Measurements from ENCODE around the gene SREK1IP1. TPM values are rescaled to one million over a fixed set of nuclear protein-coding genes. Genes with fewer than 3 reads are reported as not detected.

SREK1IP1 gene
- total RNA-seq (10 to 100 TPM in 9 of 10 donors, 1 to 10 TPM in 1; 8.0 to 17.3 (median 12.5) TPM), polyA plus RNA-seq (10 to 100 TPM in 1 of 2 donors, 1 to 10 TPM in 1; 5.5 to 25.9 TPM)
- long read RNA-seq, donor 1, full-length matches to known transcripts = 9 of 16 reads
- long read RNA-seq, donor 1, partial matches to known transcripts = 5 of 16 reads
- long read RNA-seq, donor 1, other reads (novel, unspliced or antisense) = 2 of 16 reads
- long read RNA-seq, donor 2, full-length matches to known transcripts = 5 of 11 reads
- long read RNA-seq, donor 2, partial matches to known transcripts = 5 of 11 reads
- long read RNA-seq, donor 2, other reads (novel, unspliced or antisense) = 1 of 11 reads
- long read RNA-seq, donor 3, full-length matches to known transcripts = 2 of 15 reads
- long read RNA-seq, donor 3, partial matches to known transcripts = 1 of 15 reads
- long read RNA-seq, donor 3, other reads (novel, unspliced or antisense) = 12 of 15 reads

- peak; percentile 75 to 82 for DNase-seq
- intact Hi-C loops (cut with DNase I) = loop anchor here in 1 of 10 donors (5.0 kb wide), 1 partner anchor 1666 kb away; no protein-coding TSS in a partner anchor
- Histone ChIP-seq H3K27ac (peak within 1 kb of the TSS; percentile 83 to 96 (median 86)), H3K36me3 (peaks cover 0 to 22% (median 0%) of the 10 kb centered on the region in 9 donors), H3K9me3 (no peaks in the 10 kb centered on the region), H3K27me3 (no peaks in the 10 kb centered on the region), H3K4me3 (peak within 1 kb of the TSS; percentile 70 to 97 (median 86)), H3K4me1 (peaks cover 8 to 66% (median 37%) of the 10 kb centered on the region in 9 donors)
- WGBS, 2 donors = 0% methylated on average over 48 of the region's 48 CpGs
- ATAC-seq = peak; percentile 97 to 99 (median 98)
- TF ChIP-seq, protein P1, sequence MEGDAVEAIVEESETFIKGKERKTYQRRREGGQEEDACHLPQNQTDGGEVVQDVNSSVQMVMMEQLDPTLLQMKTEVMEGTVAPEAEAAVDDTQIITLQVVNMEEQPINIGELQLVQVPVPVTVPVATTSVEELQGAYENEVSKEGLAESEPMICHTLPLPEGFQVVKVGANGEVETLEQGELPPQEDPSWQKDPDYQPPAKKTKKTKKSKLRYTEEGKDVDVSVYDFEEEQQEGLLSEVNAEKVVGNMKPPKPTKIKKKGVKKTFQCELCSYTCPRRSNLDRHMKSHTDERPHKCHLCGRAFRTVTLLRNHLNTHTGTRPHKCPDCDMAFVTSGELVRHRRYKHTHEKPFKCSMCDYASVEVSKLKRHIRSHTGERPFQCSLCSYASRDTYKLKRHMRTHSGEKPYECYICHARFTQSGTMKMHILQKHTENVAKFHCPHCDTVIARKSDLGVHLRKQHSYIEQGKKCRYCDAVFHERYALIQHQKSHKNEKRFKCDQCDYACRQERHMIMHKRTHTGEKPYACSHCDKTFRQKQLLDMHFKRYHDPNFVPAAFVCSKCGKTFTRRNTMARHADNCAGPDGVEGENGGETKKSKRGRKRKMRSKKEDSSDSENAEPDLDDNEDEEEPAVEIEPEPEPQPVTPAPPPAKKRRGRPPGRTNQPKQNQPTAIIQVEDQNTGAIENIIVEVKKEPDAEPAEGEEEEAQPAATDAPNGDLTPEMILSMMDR (IDR thresholded peaks at IDR 0.05) = peak in 2 of 9 donors; percentile 30 to 35
Observed at GRCh38 chr5:64768358-64769312, at the start of gene SREK1IP1, which contains the start of gene CWC27. SREK1IP1 (minus strand) TSS chr5:64768691; CDS start chr5:64768517, 174 bp downstream. CWC27 (plus strand) TSS chr5:64768930; CDS start chr5:64769147, 217 bp downstream.

GRCh38 chr5:64818245-64818644, 49.8 kb upstream of the SREK1IP1 start:
- no peaks in the 10 kb centered on the region for H3K9me3 ChIP-seq
- ATAC-seq = no peak
- H3K36me3 ChIP-seq = peaks cover 0 to 7% (median 0%) of the 10 kb centered on the region in 9 donors
- TF ChIP-seq, protein P1 (IDR thresholded peaks at IDR 0.05) = no peak
- DNase-seq = no peak
- 38 to 50% methylated on average over 3 of the region's 3 CpGs for WGBS, 2 donors
- H3K27ac ChIP-seq = peak overlapping the region in 2 of 10 donors; percentile 3 to 45
- intact Hi-C loops (cut with DNase I) = loop anchor here in 7 of 10 donors (5.0 to 10.0 kb wide), 5 partner anchors 127 to 667 kb away; partner anchors contain the start of gene ADAMTS6 (in 3 of the 7)
- H3K27me3 ChIP-seq = no peaks in the 10 kb centered on the region
- H3K4me3 ChIP-seq = no peak overlapping the region
- peaks cover 0 to 48% (median 20%) of the 10 kb centered on the region in 9 donors for H3K4me1 ChIP-seq

DNA sequence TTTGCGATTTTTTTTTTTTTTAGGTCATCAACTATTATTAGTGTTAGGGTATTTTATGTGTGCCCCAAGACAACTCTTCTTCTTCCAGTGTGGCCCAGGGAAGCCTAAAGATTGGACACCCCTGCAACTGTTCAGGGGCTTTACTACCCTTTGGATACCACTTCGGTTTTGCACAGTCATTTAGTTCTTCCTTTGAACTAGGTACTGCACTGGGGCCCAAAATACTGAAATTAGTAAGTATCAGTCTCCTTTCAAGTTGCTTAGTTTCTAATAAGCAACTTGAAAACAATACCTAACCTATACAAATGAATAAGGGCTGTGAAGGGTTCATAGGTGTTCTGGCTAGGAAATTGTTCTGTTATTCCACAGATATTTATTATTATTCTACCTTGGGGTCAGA, 45.6 kb upstream of the SREK1IP1 start:
- H3K27me3 ChIP-seq = no peaks in the 10 kb centered on the region
- peaks cover 0 to 40% (median 18%) of the 10 kb centered on the region in 9 donors for H3K4me1 ChIP-seq
- ATAC-seq = no peak
- TF ChIP-seq, protein P1 (IDR thresholded peaks at IDR 0.05) = no peak
- 77 to 86% methylated on average over 2 of the region's 2 CpGs for WGBS, 2 donors
- H3K36me3 ChIP-seq = peaks cover 0 to 19% (median 0%) of the 10 kb centered on the region in 9 donors
- H3K9me3 ChIP-seq = peaks cover 0 to 4% (median 0%) of the 10 kb centered on the region in 11 donors
- no peak overlapping the region for H3K27ac ChIP-seq
- intact Hi-C loops (cut with DNase I) = loop anchor here (5.0 to 10.0 kb wide), 7 partner anchors 131 to 671 kb away; partner anchors contain the start of gene ADAMTS6 (in 3 of the 10)
- DNase-seq = no peak
- no peak overlapping the region for H3K4me3 ChIP-seq

All from heart right ventricle (tissue), 16 donors.